Uterus (tissue), 2 donors: Measurements from ENCODE around the gene OGFOD1.

Source experiments
- POLR2A ChIP-seq, 2 donors: fragments of 450-650 bp; IDR thresholded peaks; one replicate each; pipeline ENCODE4 v1.6.1; 2016; ENCODE audit warnings: antibody characterized with exemption in 2 of 2, mild to moderate bottlenecking in 1 of 2, moderate library complexity in 1 of 2
- TF ChIP-seq, protein P1 (sequence below), 4 experiments: fragments of 200-600 bp in 2 of 4; fragments of 450-650 bp in 2 of 4; sonication (generic) in 2 of 4; IDR thresholded peaks; one replicate each; pipeline ENCODE4 v1.5.1; 2016 to 2019; ENCODE audit warnings: antibody characterized with exemption in 4 of 4, mild to moderate bottlenecking in 2 of 4, moderate library complexity in 1 of 4

- TF ChIP-seq, protein P1, sequence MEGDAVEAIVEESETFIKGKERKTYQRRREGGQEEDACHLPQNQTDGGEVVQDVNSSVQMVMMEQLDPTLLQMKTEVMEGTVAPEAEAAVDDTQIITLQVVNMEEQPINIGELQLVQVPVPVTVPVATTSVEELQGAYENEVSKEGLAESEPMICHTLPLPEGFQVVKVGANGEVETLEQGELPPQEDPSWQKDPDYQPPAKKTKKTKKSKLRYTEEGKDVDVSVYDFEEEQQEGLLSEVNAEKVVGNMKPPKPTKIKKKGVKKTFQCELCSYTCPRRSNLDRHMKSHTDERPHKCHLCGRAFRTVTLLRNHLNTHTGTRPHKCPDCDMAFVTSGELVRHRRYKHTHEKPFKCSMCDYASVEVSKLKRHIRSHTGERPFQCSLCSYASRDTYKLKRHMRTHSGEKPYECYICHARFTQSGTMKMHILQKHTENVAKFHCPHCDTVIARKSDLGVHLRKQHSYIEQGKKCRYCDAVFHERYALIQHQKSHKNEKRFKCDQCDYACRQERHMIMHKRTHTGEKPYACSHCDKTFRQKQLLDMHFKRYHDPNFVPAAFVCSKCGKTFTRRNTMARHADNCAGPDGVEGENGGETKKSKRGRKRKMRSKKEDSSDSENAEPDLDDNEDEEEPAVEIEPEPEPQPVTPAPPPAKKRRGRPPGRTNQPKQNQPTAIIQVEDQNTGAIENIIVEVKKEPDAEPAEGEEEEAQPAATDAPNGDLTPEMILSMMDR (IDR thresholded peaks at IDR 0.05), result no peak
- TF ChIP-seq POLR2A (IDR thresholded peaks at IDR 0.05), result no peak
These were observed 59.2 kb downstream of the OGFOD1 start for GRCh38 chr16:56510544-56510943.
